Putamen (tissue), 1 donor: Measurements from ENCODE around the gene PHKB.

Experiments used
- DNase-seq: peaks from one replicate; pipeline ENCODE4 v3.0.0-alpha.2; 2016; ENCODE audit warnings: low spot score

PHKB gene

GRCh38 chr16:47731252-47731651 is 270.1 kb downstream of the PHKB start:
- DNase-seq, result no peak

GRCh38 chr16:47732122-47732521 is 271.0 kb downstream of the PHKB start:
- DNase-seq, result no peak

GRCh38 chr16:47732523-47733111 is 271.5 kb downstream of the PHKB start:
- no peak for DNase-seq

- no peak for DNase-seq
These were observed 273.1 kb downstream of the PHKB start for GRCh38 chr16:47734081-47734857.

GRCh38 chr16:47734987-47735594 is 274.0 kb downstream of the PHKB start:
- no peak for DNase-seq

- DNase-seq, result no peak
These were observed 289.2 kb downstream of the PHKB start for GRCh38 chr16:47750371-47750770.
